Neural cell (in vitro differentiated cells): ENCODE data around the gene CD72.

Experiments
- CTCF ChIP-seq: fragments of 450-650 bp; IDR thresholded peaks from 2 replicates; pipeline ENCODE4 v1.5.1; 2014; ENCODE audit warnings: antibody characterized with exemption, mild to moderate bottlenecking, moderate library complexity; ENCODE audit not compliant: poor library complexity, severe bottlenecking
- EP300 ChIP-seq: fragments of 450-650 bp; conservative IDR thresholded peaks from 2 replicates; pipeline ENCODE4 v1.6.1; 2014; ENCODE audit warnings: antibody characterized with exemption, mild to moderate bottlenecking, moderate library complexity; ENCODE audit not compliant: poor library complexity, severe bottlenecking
- EZH2 ChIP-seq: fragments of 200-600, 300-800 bp; shearing (Covaris generic), sonication (generic); IDR thresholded peaks from 2 replicates; pipeline ENCODE4 v1.6.1; 2014; ENCODE audit warnings: antibody characterized with exemption, low read length, borderline replicate concordance, mild to moderate bottlenecking; ENCODE audit not compliant: insufficient read depth, poor library complexity, severe bottlenecking
- MXI1 ChIP-seq: fragments of 450-650 bp; conservative IDR thresholded peaks from 2 replicates; pipeline ENCODE4 v1.6.1; 2014; ENCODE audit warnings: antibody characterized with exemption, mild to moderate bottlenecking; ENCODE audit not compliant: poor library complexity, severe bottlenecking
- SMC3 ChIP-seq: fragments of 450-650 bp; conservative IDR thresholded peaks from 2 replicates; pipeline ENCODE4 v1.6.1; 2014; ENCODE audit warnings: antibody characterized with exemption, mild to moderate bottlenecking, moderate library complexity; ENCODE audit not compliant: poor library complexity

GRCh38 chr9:35606726-35607125, 11.5 kb downstream of the CD72 start:
- TF ChIP-seq EP300 (no peak), CTCF (no peak), EZH2 (no peak), SMC3 (no peak), MXI1 (no peak)
